ENCODE data around the gene PUM1. TPM values are rescaled to one million over a fixed set of nuclear protein-coding genes. Genes with fewer than 3 reads are reported as not detected.

The PUM1 gene
- total and polyA plus RNA-seq, 2 of the 8 experiments (the other 6 are each of a cell fraction or from before 2014, with no cell fraction given): 122 to 177 TPM

GRCh38 chr1:30905916-30906620 is 159.4 kb downstream of the PUM1 start:
- Histone ChIP-seq H2BK5ac (ENCODE audit: low read depth, low read length) (0 out of 2 replicates have a peak overlapping the region, but pooled peaks have one; percentile 32), H3K56ac (replicated peaks; ENCODE audit: insufficient read length, low read depth, low read length) (no peak overlapping the region), H3K18ac (ENCODE audit: extremely low read depth, low read length) (no peak overlapping the region; the same call in 1 of the 2 replicates), H2BK15ac (ENCODE audit: low read length) (no peak overlapping the region), H3K23me2 (ENCODE audit: low read depth, low read length) (peaks cover 7% of the 10 kb centered on the region; the same call in 1 of the 2 replicates), H3K27ac (ENCODE audit: low read depth, low read length) (no peak overlapping the region), H4K5ac (ENCODE audit: insufficient read length, low read depth, low read length) (no peak overlapping the region), H3K4me1 (replicated peaks in 1 of 4; ENCODE audit: control insufficient read depth in 3 of 4, insufficient read depth in 4 of 4, low read length in 3 of 4) (peaks cover 7 to 41% (median 25%) of the 10 kb centered on the region in 4 experiments), H3K79me2 (ENCODE audit: control insufficient read depth in 1 of 2, insufficient read depth in 2 of 2, low read length in 2 of 2) (peaks cover 0 to 5% of the 10 kb centered on the region in 2 experiments; a peak in 1 of 4 replicates), H2AFZ (ENCODE audit: low read length) (no peak overlapping the region), H3K4me3 (ENCODE audit: extremely low read depth in 1 of 4, insufficient read depth in 2 of 4, low read depth in 3 of 4, low read length in 4 of 4) (no peak overlapping the region), H2BK20ac (ENCODE audit: low read length) (no peak overlapping the region), H3K36me3 (ENCODE audit: control insufficient read depth in 2 of 4, insufficient read depth in 4 of 4, low read length in 3 of 4) (no peaks in the 10 kb centered on the region), H2BK12ac (ENCODE audit: low read depth, low read length) (peak overlapping the region; percentile 39; the same call in 1 of the 2 replicates), H4K8ac (ENCODE audit: extremely low read depth, insufficient read depth, low read length) (no peak overlapping the region), H2AK5ac (ENCODE audit: low read depth, low read length) (0 out of 2 replicates have a peak overlapping the region, but pooled peaks have one; percentile 83), H3K9me3 (ENCODE audit: insufficient read depth in 2 of 2, low read depth in 1 of 2, low read length in 1 of 2) (no peaks in the 10 kb centered on the region), H4K20me1 (replicated peaks in 1 of 2; ENCODE audit: control insufficient read depth in 1 of 2, insufficient read depth in 2 of 2, low read length in 2 of 2) (peaks cover 13 to 18% of the 10 kb centered on the region in 2 experiments), H3K9ac (replicated peaks in 1 of 4; ENCODE audit: extremely low read depth in 1 of 4, low read depth in 3 of 4, low read length in 3 of 4) (no peak overlapping the region), H3K4me2 (ENCODE audit: insufficient read depth in 1 of 2, low read depth in 2 of 2, low read length in 2 of 2) (no peak overlapping the region), H3K14ac (ENCODE audit: insufficient read length) (no peak overlapping the region), H3K23ac (ENCODE audit: insufficient read length) (no peak overlapping the region), H3K27me3 (replicated peaks in 1 of 4; ENCODE audit: control insufficient read depth in 3 of 4, extremely low read depth in 1 of 4, insufficient read depth in 3 of 4, low read length in 3 of 4) (peaks cover 0 to 20% (median 12%) of the 10 kb centered on the region in 4 experiments; a peak in 4 of 7 replicates), H3K4ac (replicated peaks; ENCODE audit: insufficient read length, low read depth, low read length) (no peak overlapping the region), H4K91ac (replicated peaks; ENCODE audit: insufficient read length, low read length) (no peak overlapping the region), H2BK120ac (replicated peaks; ENCODE audit: low read depth, low read length) (no peak overlapping the region), H3K79me1 (ENCODE audit: low read depth, low read length) (peaks cover 7% of the 10 kb centered on the region)
- ChIA-PET POLR2A (ENCODE audit: partially characterized antibody) (interaction anchor here (1.3 to 4.4 kb wide), 4 partner anchors 14 to 103 kb away, joined by 3 to 30 read pairs (median 4); no protein-coding TSS in a partner anchor), CTCF (ENCODE audit: partially characterized antibody) (interaction anchor here (0.6 to 13.1 kb wide), 15 partner anchors 10 to 187 kb away, joined by 3 to 164 read pairs (median 4); no protein-coding TSS in a partner anchor)
- FAIRE-seq (no peak), DNase-seq (ENCODE audit: low read depth in 1 of 2, low spot score in 2 of 2) (no peak)
- 75% methylated on average over 8 of the region's 9 CpGs; no CpG with 5 or more reads in 1 of the 2 experiments for WGBS, 2 experiments (ENCODE audit: extremely low coverage in 1 of 2, insufficient coverage in 1 of 2, insufficient read length in 1 of 2, insufficient replicate concordance in 2 of 2, low coverage in 1 of 2, low lambda C conversion rate in 2 of 2, missing lambda C conversion rate in 1 of 2)
- TF ChIP-seq HDAC6 (IDR thresholded peaks at IDR 0.05; ENCODE audit: low read depth, low read length): no peak

Measured in H1 (cell line).